GM23338 (cell line): ENCODE measurements around the gene KCNQ1OT1. TPM values are rescaled to one million over a fixed set of nuclear protein-coding genes. Genes with fewer than 3 reads are reported as not detected.

Experiments used
- ATAC-seq: fragments of 200-7000 bp; cut with Tn5 transposase; 3 replicates; pipeline ENCODE4 v1.9.1; 2020
- DNase-seq: peaks from one replicate; pipeline ENCODE4 v3.0.0-alpha.2; 2015; ENCODE audit warnings: low spot score
- H2AFZ ChIP-seq: fragments of 200-600 bp; sonication (generic); 2 replicates; pipeline ENCODE4 v1.8.0; 2016; ENCODE audit warnings: antibody characterized with exemption, mild to moderate bottlenecking, moderate library complexity
- H3F3A ChIP-seq: fragments of 200-600 bp; sonication (generic); replicated peaks from 2 replicates; pipeline ENCODE4 v1.8.0; 2017; ENCODE audit warnings: antibody characterized with exemption, mixed run types, low read depth
- H3K27ac ChIP-seq: fragments of 200-600 bp; sonication (generic); 2 replicates; pipeline ENCODE4 v1.6.1; 2016; ENCODE audit warnings: low read depth
- H3K27me3 ChIP-seq: fragments of 200-600 bp; sonication (generic); 2 replicates; pipeline ENCODE4 v1.8.0; 2016; ENCODE audit warnings: mild to moderate bottlenecking, mixed run types, moderate library complexity; ENCODE audit not compliant: insufficient read depth
- H3K36me3 ChIP-seq: fragments of 200-600 bp; sonication (generic); 2 replicates; pipeline ENCODE4 v1.8.0; 2016; ENCODE audit warnings: mild to moderate bottlenecking; ENCODE audit not compliant: insufficient read depth
- H3K4me1 ChIP-seq: fragments of 200-600 bp; sonication (generic); 2 replicates; pipeline ENCODE4 v1.8.0; 2016; ENCODE audit warnings: mild to moderate bottlenecking, moderate library complexity; ENCODE audit not compliant: insufficient read depth
- H3K4me2 ChIP-seq: fragments of 200-600 bp; sonication (generic); 2 replicates; pipeline ENCODE4 v1.7.1; 2017; ENCODE audit warnings: mixed run types
- H3K4me3 ChIP-seq: fragments of 200-600 bp; sonication (generic); 2 replicates; pipeline ENCODE4 v1.6.1; 2016; ENCODE audit warnings: mixed run types
- H3K79me2 ChIP-seq: fragments of 200-600 bp; sonication (generic); replicated peaks from 2 replicates; pipeline ENCODE4 v1.8.0; 2017; ENCODE audit warnings: mild to moderate bottlenecking; ENCODE audit not compliant: insufficient read depth
- H3K9me2 ChIP-seq: fragments of 200-600 bp; sonication (generic); 2 replicates; pipeline ENCODE4 v1.8.0; 2017; ENCODE audit not compliant: insufficient read depth
- H4K20me1 ChIP-seq: fragments of 200-600 bp; sonication (generic); replicated peaks from 2 replicates; pipeline ENCODE4 v1.8.0; 2017; ENCODE audit warnings: mild to moderate bottlenecking; ENCODE audit not compliant: insufficient read depth
- H3K27ac Mint-ChIP-seq: 2 replicates; pipeline ENCODE4 v1.8.0; 2020; ENCODE audit warnings: inconsistent platforms, mild to moderate bottlenecking, moderate library complexity, mixed read lengths
- H3K27me3 Mint-ChIP-seq: 3 replicates; pipeline ENCODE4 v1.8.0; 2022; ENCODE audit warnings: low read depth, mild to moderate bottlenecking, moderate library complexity, mixed read lengths, inconsistent platforms; ENCODE audit not compliant: insufficient read depth, poor library complexity
- H3K36me3 Mint-ChIP-seq: 3 replicates; pipeline ENCODE4 v1.8.0; 2021; ENCODE audit warnings: low read depth, mild to moderate bottlenecking, inconsistent platforms, moderate library complexity, mixed read lengths
- H3K4me1 Mint-ChIP-seq: 3 replicates; pipeline ENCODE4 v1.8.0; 2020; ENCODE audit warnings: mild to moderate bottlenecking, inconsistent platforms, mixed read lengths
- H3K4me3 Mint-ChIP-seq: 3 replicates; pipeline ENCODE4 v1.8.0; 2021; ENCODE audit warnings: moderate library complexity, mild to moderate bottlenecking, inconsistent platforms, mixed read lengths
- H3K9me3 Mint-ChIP-seq: 3 replicates; pipeline ENCODE4 v1.8.0; 2020; ENCODE audit warnings: moderate library complexity, mild to moderate bottlenecking, inconsistent platforms, mixed read lengths
- CREB1 ChIP-seq: fragments of 250-450 bp; sonication (Bioruptor Pico); IDR thresholded peaks from 2 replicates; pipeline ENCODE4 v1.5.0; 2020; ENCODE audit warnings: low read depth, mild to moderate bottlenecking, moderate library complexity
- NANOG ChIP-seq: IDR thresholded peaks from 2 replicates; pipeline ENCODE4 v1.6.1; 2016; ENCODE audit warnings: antibody characterized with exemption, borderline replicate concordance
- POLR2AphosphoS5 ChIP-seq: IDR thresholded peaks from 2 replicates; pipeline ENCODE4 v1.6.1; 2016; ENCODE audit warnings: antibody characterized with exemption, low read depth
- STAT1 ChIP-seq: IDR thresholded peaks from one replicate; pipeline ENCODE4 v1.6.1; 2016; ENCODE audit warnings: antibody characterized with exemption; ENCODE audit not compliant: unreplicated experiment
- polyA plus RNA-seq: library from polyadenylated mRNA; unstranded; fragments of >200 nt; fragmentation: Nextera tagmentation; extraction: Ambion mirVana; gene quantifications from 2 replicates; pipeline ENCODE4 v1.2.1, GENCODE V29; 2016
- total RNA-seq: library from RNA; depleted of rRNA; stranded (reverse); fragments of >200 nt; shearing (Covaris generic); gene quantifications from 2 replicates; pipeline ENCODE4 v1.2.3, GENCODE V29; 2014
- TF ChIP-seq, protein P1 (sequence below), 2 experiments: fragments of 200-600 bp in 1 of 2; sonication (generic) in 1 of 2; conservative IDR thresholded peaks; 2 replicates each; pipeline versions ENCODE4 v1.5.1 to v1.6.1; 2016 to 2017; ENCODE audit warnings: antibody characterized with exemption in 2 of 2, low read depth in 2 of 2, mild to moderate bottlenecking in 2 of 2, moderate library complexity in 1 of 2
- TF ChIP-seq, protein P2 (sequence below): fragments of 250-450 bp; sonication (Bioruptor Pico); IDR thresholded peaks from 2 replicates; pipeline ENCODE4 v1.5.0; 2020; ENCODE audit warnings: mild to moderate bottlenecking, moderate library complexity
- TF ChIP-seq, protein P3 (sequence below): IDR thresholded peaks from 2 replicates; pipeline ENCODE4 v1.6.1; 2016; ENCODE audit warnings: antibody characterized with exemption

Gene KCNQ1OT1
- total and polyA plus RNA-seq, 2 experiments from 2014 or later, result 1.5 to 4.2 TPM

DNA sequence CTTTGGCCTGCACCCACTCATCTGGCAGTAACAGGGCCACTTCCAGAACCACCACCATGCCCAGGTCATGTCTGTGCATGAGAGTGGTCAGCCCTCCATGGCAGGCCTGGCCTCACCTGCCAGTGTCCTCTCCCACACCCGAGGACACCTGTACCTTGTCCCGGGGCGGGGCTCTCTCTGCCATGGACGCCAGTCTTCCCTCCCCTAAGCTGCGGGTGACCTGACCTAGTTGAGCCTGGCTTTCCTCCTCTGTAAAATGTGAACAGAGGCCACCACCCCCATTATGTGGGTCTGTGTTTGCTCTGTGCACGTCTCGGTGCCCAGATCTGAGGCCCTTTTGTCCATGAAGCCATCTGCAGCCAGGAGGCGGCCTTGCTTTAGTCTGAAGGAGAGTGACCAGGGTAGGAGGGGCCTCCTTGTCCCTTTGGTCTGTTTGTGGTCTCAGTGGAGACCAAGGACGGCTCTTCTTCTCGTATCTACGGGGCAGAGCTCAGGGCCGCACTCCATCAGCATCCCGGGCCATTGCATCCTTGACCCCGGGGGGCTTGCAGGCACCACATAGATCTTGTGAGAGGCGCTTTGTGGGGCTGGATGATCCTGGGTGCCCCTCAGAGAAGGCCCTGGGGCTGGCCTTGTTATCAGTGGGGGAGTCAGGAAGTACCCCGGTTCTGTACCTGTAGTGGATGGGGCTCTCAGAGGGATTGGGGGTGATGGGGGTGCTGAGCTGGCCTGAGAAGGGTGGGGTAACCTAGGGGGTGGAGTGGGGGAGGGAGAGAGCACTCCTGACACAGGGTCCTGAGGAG, 133.4 kb downstream of the KCNQ1OT1 start:
- Histone ChIP-seq H4K20me1 (no peaks in the 10 kb centered on the region; the same call in 1 of the 2 replicates), H3K4me3 (no peak overlapping the region), H3K79me2 (no peaks in the 10 kb centered on the region), H2AFZ (no peak overlapping the region), H3K4me2 (no peak overlapping the region), H3K27ac (no peak overlapping the region), H3K27me3 (peaks cover 43% of the 10 kb centered on the region), H3K9me2 (no peaks in the 10 kb centered on the region), H3K4me1 (no peaks in the 10 kb centered on the region; the same call in 1 of the 2 replicates), H3F3A (no peaks in the 10 kb centered on the region), H3K36me3 (no peaks in the 10 kb centered on the region)
- ATAC-seq, result no peak
- DNase-seq, result no peak
- no peaks in the 10 kb centered on the region; the same call in 2 of the 3 replicates for H3K4me1 Mint-ChIP-seq
- H3K4me3 Mint-ChIP-seq, result no peak overlapping the region
- no peaks in the 10 kb centered on the region for H3K36me3 Mint-ChIP-seq
- TF ChIP-seq NANOG, result no peak
- TF ChIP-seq, protein P1, sequence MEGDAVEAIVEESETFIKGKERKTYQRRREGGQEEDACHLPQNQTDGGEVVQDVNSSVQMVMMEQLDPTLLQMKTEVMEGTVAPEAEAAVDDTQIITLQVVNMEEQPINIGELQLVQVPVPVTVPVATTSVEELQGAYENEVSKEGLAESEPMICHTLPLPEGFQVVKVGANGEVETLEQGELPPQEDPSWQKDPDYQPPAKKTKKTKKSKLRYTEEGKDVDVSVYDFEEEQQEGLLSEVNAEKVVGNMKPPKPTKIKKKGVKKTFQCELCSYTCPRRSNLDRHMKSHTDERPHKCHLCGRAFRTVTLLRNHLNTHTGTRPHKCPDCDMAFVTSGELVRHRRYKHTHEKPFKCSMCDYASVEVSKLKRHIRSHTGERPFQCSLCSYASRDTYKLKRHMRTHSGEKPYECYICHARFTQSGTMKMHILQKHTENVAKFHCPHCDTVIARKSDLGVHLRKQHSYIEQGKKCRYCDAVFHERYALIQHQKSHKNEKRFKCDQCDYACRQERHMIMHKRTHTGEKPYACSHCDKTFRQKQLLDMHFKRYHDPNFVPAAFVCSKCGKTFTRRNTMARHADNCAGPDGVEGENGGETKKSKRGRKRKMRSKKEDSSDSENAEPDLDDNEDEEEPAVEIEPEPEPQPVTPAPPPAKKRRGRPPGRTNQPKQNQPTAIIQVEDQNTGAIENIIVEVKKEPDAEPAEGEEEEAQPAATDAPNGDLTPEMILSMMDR (conservative IDR thresholded peaks at IDR 0.05; ENCODE audit: low read depth in 2 of 2), result peak in 1 of 2 experiments; percentile 52; a peak in 3 of 4 replicates
- H3K9me3 Mint-ChIP-seq, result no peaks in the 10 kb centered on the region
- no peak overlapping the region for H3K27ac Mint-ChIP-seq
- peaks cover 58% of the 10 kb centered on the region for H3K27me3 Mint-ChIP-seq

DNA sequence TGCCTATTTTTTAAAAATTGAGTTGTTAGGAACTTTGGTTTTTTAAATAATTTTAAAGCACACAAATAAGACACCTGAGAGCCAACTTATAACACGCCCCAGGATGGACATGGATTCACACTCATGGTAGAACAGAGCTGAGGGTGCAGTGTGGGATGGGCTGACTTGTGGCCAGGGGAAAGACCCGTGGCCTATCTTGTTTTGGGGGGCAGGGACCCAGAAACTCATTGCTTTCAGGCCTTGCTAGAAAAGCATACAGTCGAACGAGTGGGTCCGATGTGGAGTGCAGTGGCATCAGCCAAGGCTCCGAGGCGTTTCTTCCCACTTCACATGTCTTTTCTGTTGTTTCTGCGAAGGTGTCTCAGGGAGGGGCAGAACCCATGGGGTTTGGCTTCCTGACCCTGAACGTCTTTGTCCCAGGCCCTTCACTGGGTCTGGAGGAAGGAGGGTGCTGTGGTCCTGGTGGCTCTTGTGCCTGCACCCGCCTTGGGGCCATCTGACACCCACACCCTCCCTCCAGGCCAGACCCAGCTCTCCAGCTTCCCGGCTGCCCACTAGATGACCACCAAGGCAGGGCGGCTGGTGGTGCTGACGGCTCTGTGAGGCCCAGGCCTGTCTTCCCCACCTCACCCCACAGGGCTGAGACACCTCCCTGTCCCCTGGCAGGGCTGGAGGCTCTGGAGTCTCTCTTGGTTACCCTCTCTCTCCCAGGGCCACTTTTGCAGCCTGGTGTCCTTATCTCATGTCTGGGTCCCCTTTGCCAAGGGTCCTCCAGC, 134.2 kb downstream of the KCNQ1OT1 start:
- Histone ChIP-seq H3K79me2 (no peaks in the 10 kb centered on the region), H3K4me3 (no peak overlapping the region), H3K4me2 (no peak overlapping the region), H3K4me1 (no peaks in the 10 kb centered on the region; the same call in 1 of the 2 replicates), H3K36me3 (no peaks in the 10 kb centered on the region), H3F3A (no peaks in the 10 kb centered on the region), H4K20me1 (no peaks in the 10 kb centered on the region; the same call in 1 of the 2 replicates), H3K9me2 (no peaks in the 10 kb centered on the region), H3K27me3 (peaks cover 43% of the 10 kb centered on the region), H2AFZ (no peak overlapping the region), H3K27ac (no peak overlapping the region)
- H3K27me3 Mint-ChIP-seq, result peaks cover 62% of the 10 kb centered on the region
- H3K4me1 Mint-ChIP-seq, result no peaks in the 10 kb centered on the region; the same call in 2 of the 3 replicates
- no peaks in the 10 kb centered on the region for H3K36me3 Mint-ChIP-seq
- no peak overlapping the region for H3K4me3 Mint-ChIP-seq
- H3K9me3 Mint-ChIP-seq, result no peaks in the 10 kb centered on the region
- ATAC-seq, result no peak
- H3K27ac Mint-ChIP-seq, result no peak overlapping the region
- DNase-seq, result no peak
- TF ChIP-seq, protein P2, sequence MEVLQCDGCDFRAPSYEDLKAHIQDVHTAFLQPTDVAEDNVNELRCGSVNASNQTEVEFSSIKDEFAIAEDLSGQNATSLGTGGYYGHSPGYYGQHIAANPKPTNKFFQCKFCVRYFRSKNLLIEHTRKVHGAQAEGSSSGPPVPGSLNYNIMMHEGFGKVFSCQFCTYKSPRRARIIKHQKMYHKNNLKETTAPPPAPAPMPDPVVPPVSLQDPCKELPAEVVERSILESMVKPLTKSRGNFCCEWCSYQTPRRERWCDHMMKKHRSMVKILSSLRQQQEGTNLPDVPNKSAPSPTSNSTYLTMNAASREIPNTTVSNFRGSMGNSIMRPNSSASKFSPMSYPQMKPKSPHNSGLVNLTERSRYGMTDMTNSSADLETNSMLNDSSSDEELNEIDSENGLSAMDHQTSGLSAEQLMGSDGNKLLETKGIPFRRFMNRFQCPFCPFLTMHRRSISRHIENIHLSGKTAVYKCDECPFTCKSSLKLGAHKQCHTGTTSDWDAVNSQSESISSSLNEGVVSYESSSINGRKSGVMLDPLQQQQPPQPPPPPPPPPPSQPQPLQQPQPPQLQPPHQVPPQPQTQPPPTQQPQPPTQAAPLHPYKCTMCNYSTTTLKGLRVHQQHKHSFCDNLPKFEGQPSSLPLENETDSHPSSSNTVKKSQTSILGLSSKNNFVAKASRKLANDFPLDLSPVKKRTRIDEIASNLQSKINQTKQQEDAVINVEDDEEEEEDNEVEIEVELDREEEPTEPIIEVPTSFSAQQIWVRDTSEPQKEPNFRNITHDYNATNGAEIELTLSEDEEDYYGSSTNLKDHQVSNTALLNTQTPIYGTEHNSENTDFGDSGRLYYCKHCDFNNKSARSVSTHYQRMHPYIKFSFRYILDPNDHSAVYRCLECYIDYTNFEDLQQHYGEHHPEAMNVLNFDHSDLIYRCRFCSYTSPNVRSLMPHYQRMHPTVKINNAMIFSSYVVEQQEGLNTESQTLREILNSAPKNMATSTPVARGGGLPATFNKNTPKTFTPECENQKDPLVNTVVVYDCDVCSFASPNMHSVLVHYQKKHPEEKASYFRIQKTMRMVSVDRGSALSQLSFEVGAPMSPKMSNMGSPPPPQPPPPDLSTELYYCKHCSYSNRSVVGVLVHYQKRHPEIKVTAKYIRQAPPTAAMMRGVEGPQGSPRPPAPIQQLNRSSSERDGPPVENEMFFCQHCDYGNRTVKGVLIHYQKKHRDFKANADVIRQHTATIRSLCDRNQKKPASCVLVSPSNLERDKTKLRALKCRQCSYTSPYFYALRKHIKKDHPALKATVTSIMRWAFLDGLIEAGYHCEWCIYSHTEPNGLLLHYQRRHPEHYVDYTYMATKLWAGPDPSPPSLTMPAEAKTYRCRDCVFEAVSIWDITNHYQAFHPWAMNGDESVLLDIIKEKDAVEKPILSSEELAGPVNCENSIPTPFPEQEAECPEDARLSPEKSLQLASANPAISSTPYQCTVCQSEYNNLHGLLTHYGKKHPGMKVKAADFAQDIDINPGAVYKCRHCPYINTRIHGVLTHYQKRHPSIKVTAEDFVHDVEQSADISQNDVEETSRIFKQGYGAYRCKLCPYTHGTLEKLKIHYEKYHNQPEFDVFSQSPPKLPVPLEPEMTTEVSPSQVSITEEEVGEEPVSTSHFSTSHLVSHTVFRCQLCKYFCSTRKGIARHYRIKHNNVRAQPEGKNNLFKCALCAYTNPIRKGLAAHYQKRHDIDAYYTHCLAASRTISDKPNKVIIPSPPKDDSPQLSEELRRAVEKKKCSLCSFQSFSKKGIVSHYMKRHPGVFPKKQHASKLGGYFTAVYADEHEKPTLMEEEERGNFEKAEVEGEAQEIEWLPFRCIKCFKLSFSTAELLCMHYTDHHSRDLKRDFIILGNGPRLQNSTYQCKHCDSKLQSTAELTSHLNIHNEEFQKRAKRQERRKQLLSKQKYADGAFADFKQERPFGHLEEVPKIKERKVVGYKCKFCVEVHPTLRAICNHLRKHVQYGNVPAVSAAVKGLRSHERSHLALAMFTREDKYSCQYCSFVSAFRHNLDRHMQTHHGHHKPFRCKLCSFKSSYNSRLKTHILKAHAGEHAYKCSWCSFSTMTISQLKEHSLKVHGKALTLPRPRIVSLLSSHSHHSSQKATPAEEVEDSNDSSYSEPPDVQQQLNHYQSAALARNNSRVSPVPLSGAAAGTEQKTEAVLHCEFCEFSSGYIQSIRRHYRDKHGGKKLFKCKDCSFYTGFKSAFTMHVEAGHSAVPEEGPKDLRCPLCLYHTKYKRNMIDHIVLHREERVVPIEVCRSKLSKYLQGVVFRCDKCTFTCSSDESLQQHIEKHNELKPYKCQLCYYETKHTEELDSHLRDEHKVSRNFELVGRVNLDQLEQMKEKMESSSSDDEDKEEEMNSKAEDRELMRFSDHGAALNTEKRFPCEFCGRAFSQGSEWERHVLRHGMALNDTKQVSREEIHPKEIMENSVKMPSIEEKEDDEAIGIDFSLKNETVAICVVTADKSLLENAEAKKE (CRISPR knock-in tag), result no peak
- TF ChIP-seq POLR2AphosphoS5 (no peak), STAT1 (no peak), CREB1 (CRISPR knock-in tag) (no peak)
- TF ChIP-seq, protein P3, sequence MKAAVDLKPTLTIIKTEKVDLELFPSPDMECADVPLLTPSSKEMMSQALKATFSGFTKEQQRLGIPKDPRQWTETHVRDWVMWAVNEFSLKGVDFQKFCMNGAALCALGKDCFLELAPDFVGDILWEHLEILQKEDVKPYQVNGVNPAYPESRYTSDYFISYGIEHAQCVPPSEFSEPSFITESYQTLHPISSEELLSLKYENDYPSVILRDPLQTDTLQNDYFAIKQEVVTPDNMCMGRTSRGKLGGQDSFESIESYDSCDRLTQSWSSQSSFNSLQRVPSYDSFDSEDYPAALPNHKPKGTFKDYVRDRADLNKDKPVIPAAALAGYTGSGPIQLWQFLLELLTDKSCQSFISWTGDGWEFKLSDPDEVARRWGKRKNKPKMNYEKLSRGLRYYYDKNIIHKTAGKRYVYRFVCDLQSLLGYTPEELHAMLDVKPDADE, result no peak
- TF ChIP-seq, protein P1 (conservative IDR thresholded peaks at IDR 0.05; ENCODE audit: low read depth in 2 of 2), result no peak
